HG03460 (cell line): ENCODE results near the gene WDR6.
A peak's percentile ranks its signal among the peaks of the same experiment; 100 is the strongest.
"Not testable (repeated sequence)": the region's sequence is repeated elsewhere in the genome, so short reads cannot be mapped to it uniquely, and the experiment has no call there.

ENCODE experiments used
- ATAC-seq: cut with Tn5 transposase; IDR thresholded peaks from one replicate; pipeline ENCODE4 v1.9.1; 2021; ENCODE audit not compliant: unreplicated experiment

The WDR6 gene

DNA sequence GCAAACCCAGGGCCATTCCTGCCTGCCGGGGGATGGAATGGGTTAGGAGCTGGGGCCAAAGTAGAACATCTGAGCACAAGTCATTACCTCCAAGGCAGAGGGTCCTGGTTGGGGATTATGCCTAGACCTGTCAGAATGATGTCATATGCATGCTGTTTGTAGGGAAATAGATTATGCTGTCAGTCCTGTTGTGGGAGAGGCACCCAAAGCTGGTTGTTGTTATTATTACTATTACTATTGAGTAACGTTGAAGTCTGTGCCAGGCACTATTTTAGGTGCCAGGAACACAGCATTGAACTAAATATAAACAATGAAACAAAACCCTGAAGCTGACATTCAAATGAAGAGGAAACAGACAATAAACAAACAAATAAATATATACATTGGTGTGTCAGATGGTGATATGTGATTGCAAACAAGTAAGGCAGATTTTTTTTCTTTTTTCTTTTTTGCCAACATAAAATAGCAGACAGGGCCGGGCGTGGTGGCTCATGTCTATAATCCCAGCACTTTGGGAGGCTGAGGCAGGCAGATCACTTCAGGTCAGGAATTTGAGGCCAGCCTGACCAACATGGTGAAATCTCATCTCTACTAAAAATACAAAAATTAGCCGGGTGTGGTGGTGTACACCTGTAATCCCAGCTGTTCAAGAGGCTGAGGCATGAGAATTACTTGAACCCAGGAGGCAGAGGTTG, 15.2 kb upstream of the WDR6 start:
- no peak for ATAC-seq

DNA sequence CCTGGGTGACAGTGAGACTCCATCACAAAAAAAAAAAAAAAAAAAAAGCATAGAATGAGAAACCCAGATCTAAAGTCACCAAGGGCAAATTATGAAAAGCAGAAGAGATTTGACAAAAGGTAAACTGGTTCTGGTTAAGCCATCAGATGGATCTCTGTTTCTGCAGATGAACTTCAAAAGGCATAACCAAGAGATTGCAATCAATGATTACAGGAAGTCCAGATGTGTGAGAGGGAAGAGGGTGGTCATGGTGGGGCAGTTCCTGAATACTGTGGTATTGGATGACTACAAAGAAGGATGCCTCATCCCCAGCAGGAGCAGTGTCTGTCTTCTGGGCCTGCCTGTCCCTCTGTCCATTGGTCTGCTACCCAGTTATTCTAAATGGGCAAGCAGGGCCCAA, 13.4 kb upstream of the WDR6 start:
- no peak for ATAC-seq

DNA sequence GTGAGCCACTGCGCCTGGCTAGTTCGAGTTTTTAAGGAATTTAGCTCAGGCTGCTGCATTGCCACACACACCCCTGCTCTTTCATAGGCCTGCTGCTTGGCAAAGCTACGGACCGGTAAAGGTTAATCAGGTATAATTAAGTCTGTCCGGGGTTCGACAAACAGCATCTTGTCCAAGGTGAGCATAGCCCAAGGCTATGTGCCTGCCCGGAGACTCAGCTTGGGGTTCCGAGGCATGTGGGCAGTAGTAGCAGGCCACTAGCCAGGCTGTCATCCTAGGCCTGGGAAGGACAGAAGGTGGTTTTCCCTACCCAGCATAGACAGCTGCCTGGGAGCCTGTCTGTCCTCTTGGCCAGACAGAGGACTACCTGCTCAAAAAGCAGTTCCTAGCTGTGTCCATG, 10.6 kb upstream of the WDR6 start:
- ATAC-seq: no peak

- ATAC-seq: no peak
Observed at GRCh38 chr3:48997102-48997635, 10.0 kb upstream of the WDR6 start.

GRCh38 chr3:48997714-48998637, 9.2 kb upstream of the WDR6 start:
- no peak for ATAC-seq

DNA sequence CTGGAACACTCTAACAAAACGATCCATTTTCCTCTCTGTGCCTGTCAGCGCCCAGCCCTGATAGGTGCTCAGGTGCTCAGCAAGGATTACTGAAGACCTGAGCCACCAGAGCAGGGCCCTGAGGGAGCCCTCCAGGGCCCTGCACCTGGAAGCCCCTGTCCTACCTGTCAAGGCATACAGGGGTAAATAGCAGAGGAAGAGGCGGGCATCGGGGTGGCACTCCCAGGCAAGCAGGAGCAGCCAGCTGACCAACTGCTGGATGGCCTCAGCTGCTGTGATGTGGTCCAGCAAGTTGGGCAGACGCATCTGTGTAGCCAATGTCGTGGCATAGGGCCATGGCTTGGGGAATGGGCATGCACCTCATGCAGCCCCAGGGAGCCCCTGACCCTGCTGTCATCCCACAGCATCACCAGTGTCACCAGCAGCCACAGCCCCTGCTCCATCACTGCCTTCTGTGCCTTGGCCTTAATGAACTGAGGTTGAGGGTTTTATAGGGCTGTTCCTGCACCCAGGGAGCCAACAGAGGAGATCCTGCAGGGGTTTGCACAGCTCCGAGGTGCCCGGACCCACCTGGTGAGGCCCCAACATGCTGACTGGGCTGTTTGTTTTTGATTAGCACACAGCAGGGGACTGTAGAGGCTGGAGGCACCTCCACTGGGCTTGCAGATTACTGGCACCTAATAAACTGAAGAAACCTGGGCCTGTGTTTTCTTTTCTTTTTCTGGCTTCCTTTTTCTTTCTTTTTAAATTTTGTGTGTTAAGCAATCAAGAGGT, 7.9 kb upstream of the WDR6 start:
- ATAC-seq: no peak

GRCh38 chr3:49001155-49001554, 6.0 kb upstream of the WDR6 start:
- ATAC-seq: no peak

DNA sequence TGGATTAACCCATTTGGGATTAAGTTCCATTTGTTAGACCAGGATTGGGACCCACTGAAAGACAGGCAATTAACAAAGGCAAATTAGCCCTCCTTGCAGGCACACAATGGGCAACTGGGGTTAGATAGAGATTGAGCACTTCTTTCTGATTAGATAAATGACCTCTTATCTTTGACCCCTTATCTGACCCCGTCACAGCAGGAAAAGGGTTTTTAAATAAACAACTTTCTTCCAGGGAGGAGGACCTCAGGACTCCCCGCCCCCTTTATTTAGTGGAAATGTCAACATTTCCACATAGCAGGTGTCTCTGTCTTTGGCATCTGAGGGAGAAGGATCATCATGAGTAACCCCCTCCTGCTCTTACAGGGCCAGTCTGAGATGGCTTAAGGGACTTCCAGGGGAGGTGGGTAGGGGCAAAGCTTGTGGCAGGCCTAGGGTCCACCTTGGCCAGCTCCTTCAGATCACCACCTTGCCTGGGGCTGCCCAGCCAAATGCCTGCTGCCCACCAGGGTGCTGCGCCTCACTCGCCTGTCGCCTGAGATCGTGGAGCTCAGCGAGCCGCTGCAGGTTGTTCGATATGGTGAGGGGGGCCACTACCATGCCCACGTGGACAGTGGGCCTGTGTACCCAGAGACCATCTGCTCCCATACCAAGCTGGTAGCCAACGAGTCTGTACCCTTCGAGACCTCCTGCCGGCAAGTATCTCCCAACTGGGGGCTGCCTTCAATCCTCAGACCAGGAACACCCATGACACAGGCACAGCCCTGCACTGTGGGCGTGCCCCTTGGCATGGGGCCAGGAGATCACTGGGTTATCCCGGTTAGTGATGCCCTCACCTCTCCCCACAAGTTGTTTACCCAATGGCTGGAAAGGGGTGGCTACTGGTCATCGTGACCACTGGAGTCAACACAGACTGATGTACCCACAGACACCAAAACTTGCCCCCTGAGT, 2.6 kb upstream of the WDR6 start:
- ATAC-seq: no peak

- no peak for ATAC-seq
Observed at GRCh38 chr3:49005303-49005680, 1.9 kb upstream of the WDR6 start.

GRCh38 chr3:49005998-49006397, 1.2 kb upstream of the WDR6 start:
- ATAC-seq: no peak

- ATAC-seq: peak; percentile 2
Observed at GRCh38 chr3:49006408-49007067, 653 bp upstream of the WDR6 start.

- ATAC-seq: peak; percentile 40
Observed at GRCh38 chr3:49007771-49008528, 759 bp downstream of the WDR6 start.

- ATAC-seq: not testable (repeated sequence)
Observed at GRCh38 chr3:49008627-49009026, 1.4 kb downstream of the WDR6 start.

DNA sequence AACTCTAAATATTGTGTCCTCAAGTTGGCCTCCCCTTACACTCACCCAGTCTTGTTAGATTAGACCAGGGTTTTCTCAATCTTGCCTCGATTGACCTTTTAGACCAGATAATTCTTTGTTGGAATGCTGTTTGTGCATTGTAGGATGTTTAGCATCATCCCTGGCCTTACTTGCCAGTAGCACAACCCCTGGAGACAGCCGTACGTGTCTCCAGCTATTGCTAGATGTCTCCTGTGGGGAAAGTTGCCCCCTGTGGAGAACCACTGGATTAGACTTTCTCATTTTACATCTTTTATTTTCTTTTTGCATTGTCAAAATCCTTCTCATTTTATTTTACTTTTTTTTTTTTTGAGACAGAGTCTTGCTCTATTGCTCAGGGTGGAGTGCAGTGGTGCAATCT, 2.2 kb downstream of the WDR6 start:
- no peak for ATAC-seq

GRCh38 chr3:49012441-49013017, 5.3 kb downstream of the WDR6 start:
- no peak for ATAC-seq

- ATAC-seq: no peak
Observed at GRCh38 chr3:49013113-49013737, 6.0 kb downstream of the WDR6 start.

GRCh38 chr3:49013738-49014660, 6.8 kb downstream of the WDR6 start:
- no peak for ATAC-seq
